Measurements from ENCODE around the gene HIBCH.
"Not testable (repeated sequence)": the region's sequence is repeated elsewhere in the genome, so short reads cannot be mapped to it uniquely, and the experiment has no call there.

HIBCH gene

GRCh38 chr2:190342611-190343010 lies 23.0 kb upstream of the HIBCH start:
- DNase-seq (ENCODE audit: low spot score) = no peak
- in situ Hi-C loops (cut with MboI; ENCODE audit: low pct_unique_long_range_greater_than_20kb, low sequenced_read_pairs, unreplicated experiment) = no loop called here
- TF ChIP-seq CTCF (IDR thresholded peaks at IDR 0.05; ENCODE audit: extremely low read depth, insufficient read depth, missing control alignments) = no peak

GRCh38 chr2:190340369-190340768 lies 20.7 kb upstream of the HIBCH start:
- no peak for DNase-seq (ENCODE audit: low spot score)
- in situ Hi-C loops (cut with MboI; ENCODE audit: low pct_unique_long_range_greater_than_20kb, low sequenced_read_pairs, unreplicated experiment) = no loop called here
- no peak for TF ChIP-seq CTCF (IDR thresholded peaks at IDR 0.05; ENCODE audit: extremely low read depth, insufficient read depth, missing control alignments)

GRCh38 chr2:190339394-190339793 lies 19.8 kb upstream of the HIBCH start:
- no peak for TF ChIP-seq CTCF (IDR thresholded peaks at IDR 0.05; ENCODE audit: extremely low read depth, insufficient read depth, missing control alignments)
- no peak for DNase-seq (ENCODE audit: low spot score)
- in situ Hi-C loops (cut with MboI; ENCODE audit: low pct_unique_long_range_greater_than_20kb, low sequenced_read_pairs, unreplicated experiment) = no loop called here

- TF ChIP-seq CTCF (IDR thresholded peaks at IDR 0.05; ENCODE audit: extremely low read depth, insufficient read depth, missing control alignments) = peak; percentile 20
- in situ Hi-C loops (cut with MboI; ENCODE audit: low pct_unique_long_range_greater_than_20kb, low sequenced_read_pairs, unreplicated experiment) = no loop called here
- DNase-seq (ENCODE audit: low spot score) = no peak
Observed at GRCh38 chr2:190338453-190338852, 18.8 kb upstream of the HIBCH start.

GRCh38 chr2:190336420-190336819 lies 16.8 kb upstream of the HIBCH start:
- DNase-seq (ENCODE audit: low spot score) = no peak
- TF ChIP-seq CTCF (IDR thresholded peaks at IDR 0.05; ENCODE audit: extremely low read depth, insufficient read depth, missing control alignments) = no peak
- in situ Hi-C loops (cut with MboI; ENCODE audit: low pct_unique_long_range_greater_than_20kb, low sequenced_read_pairs, unreplicated experiment) = no loop called here

GRCh38 chr2:190335584-190335983 lies 16.0 kb upstream of the HIBCH start:
- in situ Hi-C loops (cut with MboI; ENCODE audit: low pct_unique_long_range_greater_than_20kb, low sequenced_read_pairs, unreplicated experiment); DNase-seq (ENCODE audit: low spot score): not testable (repeated sequence)

- DNase-seq (ENCODE audit: low spot score) = no peak
- in situ Hi-C loops (cut with MboI; ENCODE audit: low pct_unique_long_range_greater_than_20kb, low sequenced_read_pairs, unreplicated experiment) = no loop called here
- no peak for TF ChIP-seq CTCF (IDR thresholded peaks at IDR 0.05; ENCODE audit: extremely low read depth, insufficient read depth, missing control alignments)
Observed at GRCh38 chr2:190335225-190335559, 15.6 kb upstream of the HIBCH start.

All from GM13977 (cell line).